ENCODE measurements around the gene NUBPL.

The NUBPL gene

GRCh38 chr14:31529053-31529452, 32.2 kb upstream of the NUBPL start:
- Histone ChIP-seq H3K9me2 (replicated peaks; ENCODE audit: control insufficient read depth, low read length) (no peaks in the 10 kb centered on the region), H3F3A (ENCODE audit: control insufficient read depth, insufficient read depth) (no peaks in the 10 kb centered on the region), H3K27me3 (ENCODE audit: control insufficient read depth, low read length) (0 out of 2 replicates have a peak, but pooled peaks cover 4% of the 10 kb centered on the region), H3K4me3 (ENCODE audit: low read length) (no peak overlapping the region), H3K4me1 (ENCODE audit: control insufficient read depth, low read length) (no peaks in the 10 kb centered on the region), H3K4me2 (ENCODE audit: low read length) (no peak overlapping the region), H3K27ac (ENCODE audit: low read depth, low read length) (no peak overlapping the region), H4K20me1 (ENCODE audit: control insufficient read depth, insufficient read depth, low read depth, low read length) (no peaks in the 10 kb centered on the region), H3K9me3 (ENCODE audit: control insufficient read depth, insufficient read depth, low read length) (no peaks in the 10 kb centered on the region), H3K79me2 (ENCODE audit: control insufficient read depth, low read length) (no peaks in the 10 kb centered on the region), H3K36me3 (ENCODE audit: control insufficient read depth, low read length) (no peaks in the 10 kb centered on the region)
- TF ChIP-seq CTCF (IDR thresholded peaks at IDR 0.05; ENCODE audit: low read depth, low read length, poor library complexity, severe bottlenecking) (no peak), EZH2phosphoT487 (IDR thresholded peaks at IDR 0.05; ENCODE audit: borderline replicate concordance, low read length) (no peak)

GRCh38 chr14:31530136-31530535, 31.1 kb upstream of the NUBPL start:
- Histone ChIP-seq H4K20me1 (ENCODE audit: control insufficient read depth, insufficient read depth, low read depth, low read length) (no peaks in the 10 kb centered on the region), H3K4me2 (ENCODE audit: low read length) (no peak overlapping the region), H3K79me2 (ENCODE audit: control insufficient read depth, low read length) (no peaks in the 10 kb centered on the region), H3K9me3 (ENCODE audit: control insufficient read depth, insufficient read depth, low read length) (no peaks in the 10 kb centered on the region), H3K9me2 (replicated peaks; ENCODE audit: control insufficient read depth, low read length) (no peaks in the 10 kb centered on the region), H3K36me3 (ENCODE audit: control insufficient read depth, low read length) (no peaks in the 10 kb centered on the region), H3K4me3 (ENCODE audit: low read length) (no peak overlapping the region), H3F3A (ENCODE audit: control insufficient read depth, insufficient read depth) (no peaks in the 10 kb centered on the region), H3K27me3 (ENCODE audit: control insufficient read depth, low read length) (no peaks in the 10 kb centered on the region), H3K27ac (ENCODE audit: low read depth, low read length) (no peak overlapping the region), H3K4me1 (ENCODE audit: control insufficient read depth, low read length) (no peaks in the 10 kb centered on the region)
- TF ChIP-seq CTCF (IDR thresholded peaks at IDR 0.05; ENCODE audit: low read depth, low read length, poor library complexity, severe bottlenecking) (no peak), EZH2phosphoT487 (IDR thresholded peaks at IDR 0.05; ENCODE audit: borderline replicate concordance, low read length) (no peak)

- no peaks in the 10 kb centered on the region for H3F3A ChIP-seq (ENCODE audit: control insufficient read depth, insufficient read depth)
- peaks cover 3% of the 10 kb centered on the region for H3K27me3 ChIP-seq (ENCODE audit: control insufficient read depth, low read length)
- H3K9me3 ChIP-seq (ENCODE audit: control insufficient read depth, insufficient read depth, low read length): no peaks in the 10 kb centered on the region
- no peaks in the 10 kb centered on the region for H3K79me2 ChIP-seq (ENCODE audit: control insufficient read depth, low read length)
- no peak overlapping the region for H3K4me3 ChIP-seq (ENCODE audit: low read length)
- no peak for TF ChIP-seq EZH2phosphoT487 (IDR thresholded peaks at IDR 0.05; ENCODE audit: borderline replicate concordance, low read length)
- no peak for TF ChIP-seq CTCF (IDR thresholded peaks at IDR 0.05; ENCODE audit: low read depth, low read length, poor library complexity, severe bottlenecking)
- H4K20me1 ChIP-seq (ENCODE audit: control insufficient read depth, insufficient read depth, low read depth, low read length): no peaks in the 10 kb centered on the region
- H3K4me1 ChIP-seq (ENCODE audit: control insufficient read depth, low read length): no peaks in the 10 kb centered on the region
- no peak overlapping the region for H3K4me2 ChIP-seq (ENCODE audit: low read length)
- H3K9me2 ChIP-seq (replicated peaks; ENCODE audit: control insufficient read depth, low read length): no peaks in the 10 kb centered on the region
- no peaks in the 10 kb centered on the region for H3K36me3 ChIP-seq (ENCODE audit: control insufficient read depth, low read length)
- no peak overlapping the region for H3K27ac ChIP-seq (ENCODE audit: low read depth, low read length)
Measured at GRCh38 chr14:31536201-31536960, 24.8 kb upstream of the NUBPL start.

All from DOHH2 (cell line).